ENCODE data around the gene LIN54. TPM values are rescaled to one million over a fixed set of nuclear protein-coding genes. Genes with fewer than 3 reads are reported as not detected.

LIN54 gene
- total and polyA plus RNA-seq, 12 donors = 1.4 to 18.2 (median 9.8) TPM

DNA sequence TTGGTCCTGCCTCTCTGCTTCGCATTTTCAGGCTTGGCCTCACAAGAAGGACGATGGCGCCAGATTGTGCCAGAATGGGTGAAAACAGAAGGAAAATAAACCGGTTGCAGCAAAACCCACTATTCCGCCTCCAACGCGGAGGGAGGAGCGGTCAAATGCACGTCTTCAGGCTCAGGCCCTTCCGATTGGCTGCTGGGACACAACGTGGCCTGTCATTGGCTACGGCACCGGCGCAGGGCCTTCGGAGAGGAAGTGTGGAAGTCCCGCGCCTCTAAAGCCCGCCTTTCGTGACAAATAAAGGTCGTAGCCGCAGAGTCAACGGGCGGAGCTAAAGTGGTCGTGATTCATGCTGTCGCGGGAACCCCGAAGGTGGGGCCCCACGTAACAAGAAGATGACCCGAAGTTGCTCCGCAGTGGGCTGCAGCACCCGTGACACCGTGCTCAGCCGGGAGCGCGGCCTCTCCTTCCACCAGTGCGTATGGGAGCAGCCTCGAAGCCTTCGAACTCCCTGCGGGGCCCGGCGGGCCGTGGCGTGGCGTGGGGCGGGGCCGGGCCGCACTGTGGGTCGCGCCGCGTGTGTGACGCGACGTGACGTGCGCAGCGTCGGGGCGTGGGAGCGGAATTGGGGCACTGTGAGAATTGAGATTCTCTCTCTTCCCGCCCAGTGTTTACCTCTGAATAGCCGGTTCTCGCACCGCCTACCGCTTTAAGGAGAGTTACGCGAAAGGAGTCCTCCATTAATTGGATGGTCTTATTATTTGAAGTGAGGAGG, 110.0 kb downstream of the LIN54 start, which contains the start of gene THAP9:
THAP9 (plus strand) TSS at position 325 of the 772 bp plus-strand sequence; CDS start at position 393, 68 bp downstream.
- peak within 1 kb of the TSS; percentile 90 to 99 (median 99) for H3K27ac ChIP-seq
- peaks cover 25 to 38% of the 10 kb centered on the region in 2 donors for H3K4me1 ChIP-seq (replicated peaks in 1 of 2)
- intact Hi-C loops (cut with DNase I) = loop anchor here in 1 of 2 donors (10.0 kb wide), 1 partner anchor 104 kb away; no protein-coding TSS in a partner anchor
- H3K36me3 ChIP-seq (replicated peaks in 1 of 2) = peaks cover 0 to 6% of the 10 kb centered on the region in 2 donors
- no peaks in the 10 kb centered on the region for H3K9me3 ChIP-seq (replicated peaks in 1 of 3)
- 0 to 1% (median 0%) methylated on average over 9 to 67 of the region's 67 CpGs for WGBS, 4 donors
- peak; percentile 74 to 91 for TF ChIP-seq POLR2A (IDR thresholded peaks at IDR 0.05)
- TF ChIP-seq, protein P1, sequence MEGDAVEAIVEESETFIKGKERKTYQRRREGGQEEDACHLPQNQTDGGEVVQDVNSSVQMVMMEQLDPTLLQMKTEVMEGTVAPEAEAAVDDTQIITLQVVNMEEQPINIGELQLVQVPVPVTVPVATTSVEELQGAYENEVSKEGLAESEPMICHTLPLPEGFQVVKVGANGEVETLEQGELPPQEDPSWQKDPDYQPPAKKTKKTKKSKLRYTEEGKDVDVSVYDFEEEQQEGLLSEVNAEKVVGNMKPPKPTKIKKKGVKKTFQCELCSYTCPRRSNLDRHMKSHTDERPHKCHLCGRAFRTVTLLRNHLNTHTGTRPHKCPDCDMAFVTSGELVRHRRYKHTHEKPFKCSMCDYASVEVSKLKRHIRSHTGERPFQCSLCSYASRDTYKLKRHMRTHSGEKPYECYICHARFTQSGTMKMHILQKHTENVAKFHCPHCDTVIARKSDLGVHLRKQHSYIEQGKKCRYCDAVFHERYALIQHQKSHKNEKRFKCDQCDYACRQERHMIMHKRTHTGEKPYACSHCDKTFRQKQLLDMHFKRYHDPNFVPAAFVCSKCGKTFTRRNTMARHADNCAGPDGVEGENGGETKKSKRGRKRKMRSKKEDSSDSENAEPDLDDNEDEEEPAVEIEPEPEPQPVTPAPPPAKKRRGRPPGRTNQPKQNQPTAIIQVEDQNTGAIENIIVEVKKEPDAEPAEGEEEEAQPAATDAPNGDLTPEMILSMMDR (IDR thresholded peaks at IDR 0.05) = peak in 2 of 6 experiments; percentile 3 to 9
- H3K4me3 ChIP-seq = peak within 1 kb of the TSS; percentile 43 to 94 (median 62)
- DNase-seq = peak; percentile 98 to 100 (median 99)
- H3K27me3 ChIP-seq = no peaks in the 10 kb centered on the region

DNA sequence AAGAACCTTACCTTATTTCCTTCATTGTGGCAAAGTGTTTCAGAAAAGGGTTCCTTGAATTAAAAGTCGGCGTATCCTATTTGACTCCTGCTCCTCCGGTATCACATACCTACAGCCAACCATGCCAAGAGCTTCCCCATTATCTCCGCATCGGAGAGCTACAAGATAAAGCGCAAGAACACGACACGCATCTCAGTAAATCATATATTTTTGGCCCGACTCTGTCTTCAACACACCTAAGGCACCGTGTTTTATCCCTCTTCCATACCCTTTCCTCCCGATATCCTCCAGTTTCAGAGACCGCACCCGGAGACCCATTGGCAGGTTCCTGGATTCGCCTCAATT, 110.6 kb downstream of the LIN54 start:
- TF ChIP-seq, protein P1 (IDR thresholded peaks at IDR 0.05) = no peak
- no peaks in the 10 kb centered on the region for H3K27me3 ChIP-seq
- H3K4me1 ChIP-seq (replicated peaks in 1 of 2) = peaks cover 25 to 38% of the 10 kb centered on the region in 2 donors
- H3K4me3 ChIP-seq = peak overlapping the region; percentile 43 to 94 (median 62)
- H3K9me3 ChIP-seq (replicated peaks in 1 of 3) = no peaks in the 10 kb centered on the region
- 0 to 1% (median 1%) methylated on average over 14 of the region's 14 CpGs for WGBS, 4 donors
- DNase-seq = no peak
- H3K36me3 ChIP-seq (replicated peaks in 1 of 2) = peaks cover 0 to 11% of the 10 kb centered on the region in 2 donors
- H3K27ac ChIP-seq = peak overlapping the region; percentile 74 to 99 (median 99)
- intact Hi-C loops (cut with DNase I) = loop anchor here in 1 of 2 donors (10.0 kb wide), 1 partner anchor 105 kb away; no protein-coding TSS in a partner anchor

DNA sequence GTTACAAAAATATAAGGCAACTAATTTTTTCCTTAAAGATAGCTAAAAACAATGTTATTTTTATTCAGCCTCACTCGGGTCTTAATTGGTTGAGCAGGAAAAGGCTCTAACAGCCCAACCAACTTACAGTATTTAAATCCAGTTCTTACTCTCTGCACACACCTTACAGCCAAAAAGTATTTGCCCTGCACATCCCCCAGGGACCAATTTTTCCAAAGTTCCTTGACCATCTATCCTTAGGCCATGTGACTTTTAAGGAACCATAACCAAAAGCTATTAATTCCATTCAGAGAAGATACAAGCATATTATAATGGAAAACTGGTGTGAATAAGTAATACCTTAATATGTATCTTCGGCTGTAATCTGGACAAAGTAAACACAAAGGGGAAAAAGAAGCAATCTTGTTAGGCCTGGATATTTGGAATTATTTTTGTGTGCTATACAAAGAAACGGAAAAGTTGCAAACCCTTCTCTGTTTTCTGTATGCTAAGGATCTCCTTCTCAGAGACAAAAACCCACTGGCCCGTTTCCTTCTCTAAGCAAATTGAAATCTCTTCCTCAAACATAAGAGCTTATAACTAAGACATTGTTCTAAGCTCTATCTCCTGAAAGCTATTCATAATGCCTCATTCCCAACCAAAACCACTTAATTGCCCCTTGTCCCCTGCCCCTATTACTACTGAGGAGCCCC, 111.1 kb downstream of the LIN54 start:
- TF ChIP-seq POLR2A (IDR thresholded peaks at IDR 0.05) = no peak
- TF ChIP-seq, protein P1 (IDR thresholded peaks at IDR 0.05) = no peak
- H3K27ac ChIP-seq = peak overlapping the region; percentile 74 to 99 (median 99)
- peaks cover 25 to 38% of the 10 kb centered on the region in 2 donors for H3K4me1 ChIP-seq (replicated peaks in 1 of 2)
- H3K27me3 ChIP-seq = no peaks in the 10 kb centered on the region
- no peaks in the 10 kb centered on the region for H3K9me3 ChIP-seq (replicated peaks in 1 of 3)
- peak overlapping the region; percentile 43 to 94 (median 62) for H3K4me3 ChIP-seq
- peaks cover 0 to 14% of the 10 kb centered on the region in 2 donors for H3K36me3 ChIP-seq (replicated peaks in 1 of 2)
- DNase-seq = no peak
- intact Hi-C loops (cut with DNase I) = loop anchor here in 1 of 2 donors (10.0 kb wide), 1 partner anchor 105 kb away; no protein-coding TSS in a partner anchor
- WGBS, 4 donors = 1 to 3% (median 2%) methylated on average over 4 of the region's 4 CpGs
